ENCODE results near the gene WDR5. TPM values are rescaled to one million over a fixed set of nuclear protein-coding genes. Genes with fewer than 3 reads are reported as not detected.

WDR5 gene
- total and polyA plus RNA-seq, 2 of the 13 experiments (the other 11 are each of a cell fraction or from before 2014, with no cell fraction given), result 34.3 TPM

DNA sequence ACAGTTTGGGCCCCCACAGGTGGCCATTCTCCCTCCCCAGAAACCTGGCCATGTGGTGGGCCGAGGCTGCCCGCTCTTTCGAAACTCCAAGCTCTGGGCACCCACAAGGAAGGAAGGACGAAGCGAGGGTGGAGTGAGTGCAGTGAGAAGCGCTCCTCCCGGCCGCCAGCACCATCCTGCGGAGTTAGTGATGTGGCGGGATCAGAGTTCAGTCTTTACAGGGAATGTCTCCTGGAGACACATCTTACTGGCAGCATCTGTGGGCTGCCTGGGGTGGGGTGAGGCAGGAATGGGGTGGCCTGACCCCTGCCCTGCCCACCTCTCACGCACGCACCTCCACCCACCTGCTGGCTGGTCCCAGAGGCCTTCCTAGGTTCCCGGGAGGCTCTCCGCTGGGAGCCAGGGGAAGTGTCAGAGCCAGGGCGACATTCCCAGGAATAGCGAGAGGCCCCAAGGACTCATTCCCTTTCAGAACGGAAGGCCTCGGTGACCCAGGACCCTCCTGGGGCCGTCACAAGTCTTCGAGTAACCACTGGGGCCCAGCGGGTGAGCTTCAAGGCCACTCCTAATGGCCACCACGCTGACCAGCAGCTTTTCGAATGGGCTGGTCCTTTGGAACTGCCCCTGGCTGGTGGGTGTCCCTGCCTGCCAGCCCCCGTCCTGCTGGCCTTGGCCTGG is 34.0 kb downstream of the WDR5 start (continued):
- TF ChIP-seq, protein P1, sequence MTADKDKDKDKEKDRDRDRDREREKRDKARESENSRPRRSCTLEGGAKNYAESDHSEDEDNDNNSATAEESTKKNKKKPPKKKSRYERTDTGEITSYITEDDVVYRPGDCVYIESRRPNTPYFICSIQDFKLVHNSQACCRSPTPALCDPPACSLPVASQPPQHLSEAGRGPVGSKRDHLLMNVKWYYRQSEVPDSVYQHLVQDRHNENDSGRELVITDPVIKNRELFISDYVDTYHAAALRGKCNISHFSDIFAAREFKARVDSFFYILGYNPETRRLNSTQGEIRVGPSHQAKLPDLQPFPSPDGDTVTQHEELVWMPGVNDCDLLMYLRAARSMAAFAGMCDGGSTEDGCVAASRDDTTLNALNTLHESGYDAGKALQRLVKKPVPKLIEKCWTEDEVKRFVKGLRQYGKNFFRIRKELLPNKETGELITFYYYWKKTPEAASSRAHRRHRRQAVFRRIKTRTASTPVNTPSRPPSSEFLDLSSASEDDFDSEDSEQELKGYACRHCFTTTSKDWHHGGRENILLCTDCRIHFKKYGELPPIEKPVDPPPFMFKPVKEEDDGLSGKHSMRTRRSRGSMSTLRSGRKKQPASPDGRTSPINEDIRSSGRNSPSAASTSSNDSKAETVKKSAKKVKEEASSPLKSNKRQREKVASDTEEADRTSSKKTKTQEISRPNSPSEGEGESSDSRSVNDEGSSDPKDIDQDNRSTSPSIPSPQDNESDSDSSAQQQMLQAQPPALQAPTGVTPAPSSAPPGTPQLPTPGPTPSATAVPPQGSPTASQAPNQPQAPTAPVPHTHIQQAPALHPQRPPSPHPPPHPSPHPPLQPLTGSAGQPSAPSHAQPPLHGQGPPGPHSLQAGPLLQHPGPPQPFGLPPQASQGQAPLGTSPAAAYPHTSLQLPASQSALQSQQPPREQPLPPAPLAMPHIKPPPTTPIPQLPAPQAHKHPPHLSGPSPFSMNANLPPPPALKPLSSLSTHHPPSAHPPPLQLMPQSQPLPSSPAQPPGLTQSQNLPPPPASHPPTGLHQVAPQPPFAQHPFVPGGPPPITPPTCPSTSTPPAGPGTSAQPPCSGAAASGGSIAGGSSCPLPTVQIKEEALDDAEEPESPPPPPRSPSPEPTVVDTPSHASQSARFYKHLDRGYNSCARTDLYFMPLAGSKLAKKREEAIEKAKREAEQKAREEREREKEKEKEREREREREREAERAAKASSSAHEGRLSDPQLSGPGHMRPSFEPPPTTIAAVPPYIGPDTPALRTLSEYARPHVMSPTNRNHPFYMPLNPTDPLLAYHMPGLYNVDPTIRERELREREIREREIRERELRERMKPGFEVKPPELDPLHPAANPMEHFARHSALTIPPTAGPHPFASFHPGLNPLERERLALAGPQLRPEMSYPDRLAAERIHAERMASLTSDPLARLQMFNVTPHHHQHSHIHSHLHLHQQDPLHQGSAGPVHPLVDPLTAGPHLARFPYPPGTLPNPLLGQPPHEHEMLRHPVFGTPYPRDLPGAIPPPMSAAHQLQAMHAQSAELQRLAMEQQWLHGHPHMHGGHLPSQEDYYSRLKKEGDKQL (CRISPR knock-in tag; IDR thresholded peaks at IDR 0.05; ENCODE audit: low read depth), result no peak
- TF ChIP-seq, protein P2, sequence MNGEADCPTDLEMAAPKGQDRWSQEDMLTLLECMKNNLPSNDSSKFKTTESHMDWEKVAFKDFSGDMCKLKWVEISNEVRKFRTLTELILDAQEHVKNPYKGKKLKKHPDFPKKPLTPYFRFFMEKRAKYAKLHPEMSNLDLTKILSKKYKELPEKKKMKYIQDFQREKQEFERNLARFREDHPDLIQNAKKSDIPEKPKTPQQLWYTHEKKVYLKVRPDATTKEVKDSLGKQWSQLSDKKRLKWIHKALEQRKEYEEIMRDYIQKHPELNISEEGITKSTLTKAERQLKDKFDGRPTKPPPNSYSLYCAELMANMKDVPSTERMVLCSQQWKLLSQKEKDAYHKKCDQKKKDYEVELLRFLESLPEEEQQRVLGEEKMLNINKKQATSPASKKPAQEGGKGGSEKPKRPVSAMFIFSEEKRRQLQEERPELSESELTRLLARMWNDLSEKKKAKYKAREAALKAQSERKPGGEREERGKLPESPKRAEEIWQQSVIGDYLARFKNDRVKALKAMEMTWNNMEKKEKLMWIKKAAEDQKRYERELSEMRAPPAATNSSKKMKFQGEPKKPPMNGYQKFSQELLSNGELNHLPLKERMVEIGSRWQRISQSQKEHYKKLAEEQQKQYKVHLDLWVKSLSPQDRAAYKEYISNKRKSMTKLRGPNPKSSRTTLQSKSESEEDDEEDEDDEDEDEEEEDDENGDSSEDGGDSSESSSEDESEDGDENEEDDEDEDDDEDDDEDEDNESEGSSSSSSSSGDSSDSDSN (CRISPR knock-in tag; IDR thresholded peaks at IDR 0.05), result peak; percentile 54; the same call in 1 of the 2 replicates
- TF ChIP-seq KDM2A (CRISPR knock-in tag; IDR thresholded peaks at IDR 0.05; ENCODE audit: borderline replicate concordance, low read depth) (no peak), JUND (CRISPR knock-in tag; IDR thresholded peaks at IDR 0.05) (no peak), ZNF121 (CRISPR knock-in tag; IDR thresholded peaks at IDR 0.05) (no peak), CHD2 (IDR thresholded peaks at IDR 0.05; ENCODE audit: low read depth, low read length) (no peak), ZNF598 (CRISPR knock-in tag; IDR thresholded peaks at IDR 0.05; ENCODE audit: borderline replicate concordance) (peak; percentile 41; the same call in 1 of the 2 replicates), ZNF44 (CRISPR knock-in tag; IDR thresholded peaks at IDR 0.05) (no peak), XBP1 (CRISPR knock-in tag; IDR thresholded peaks at IDR 0.05) (no peak), U2AF1 (optimal IDR thresholded peaks at IDR 0.05; ENCODE audit: low read depth, low read length) (no peak), HDAC6 (IDR thresholded peaks at IDR 0.05; ENCODE audit: low read depth, low read length) (no peak)
- TF ChIP-seq, protein P3, sequence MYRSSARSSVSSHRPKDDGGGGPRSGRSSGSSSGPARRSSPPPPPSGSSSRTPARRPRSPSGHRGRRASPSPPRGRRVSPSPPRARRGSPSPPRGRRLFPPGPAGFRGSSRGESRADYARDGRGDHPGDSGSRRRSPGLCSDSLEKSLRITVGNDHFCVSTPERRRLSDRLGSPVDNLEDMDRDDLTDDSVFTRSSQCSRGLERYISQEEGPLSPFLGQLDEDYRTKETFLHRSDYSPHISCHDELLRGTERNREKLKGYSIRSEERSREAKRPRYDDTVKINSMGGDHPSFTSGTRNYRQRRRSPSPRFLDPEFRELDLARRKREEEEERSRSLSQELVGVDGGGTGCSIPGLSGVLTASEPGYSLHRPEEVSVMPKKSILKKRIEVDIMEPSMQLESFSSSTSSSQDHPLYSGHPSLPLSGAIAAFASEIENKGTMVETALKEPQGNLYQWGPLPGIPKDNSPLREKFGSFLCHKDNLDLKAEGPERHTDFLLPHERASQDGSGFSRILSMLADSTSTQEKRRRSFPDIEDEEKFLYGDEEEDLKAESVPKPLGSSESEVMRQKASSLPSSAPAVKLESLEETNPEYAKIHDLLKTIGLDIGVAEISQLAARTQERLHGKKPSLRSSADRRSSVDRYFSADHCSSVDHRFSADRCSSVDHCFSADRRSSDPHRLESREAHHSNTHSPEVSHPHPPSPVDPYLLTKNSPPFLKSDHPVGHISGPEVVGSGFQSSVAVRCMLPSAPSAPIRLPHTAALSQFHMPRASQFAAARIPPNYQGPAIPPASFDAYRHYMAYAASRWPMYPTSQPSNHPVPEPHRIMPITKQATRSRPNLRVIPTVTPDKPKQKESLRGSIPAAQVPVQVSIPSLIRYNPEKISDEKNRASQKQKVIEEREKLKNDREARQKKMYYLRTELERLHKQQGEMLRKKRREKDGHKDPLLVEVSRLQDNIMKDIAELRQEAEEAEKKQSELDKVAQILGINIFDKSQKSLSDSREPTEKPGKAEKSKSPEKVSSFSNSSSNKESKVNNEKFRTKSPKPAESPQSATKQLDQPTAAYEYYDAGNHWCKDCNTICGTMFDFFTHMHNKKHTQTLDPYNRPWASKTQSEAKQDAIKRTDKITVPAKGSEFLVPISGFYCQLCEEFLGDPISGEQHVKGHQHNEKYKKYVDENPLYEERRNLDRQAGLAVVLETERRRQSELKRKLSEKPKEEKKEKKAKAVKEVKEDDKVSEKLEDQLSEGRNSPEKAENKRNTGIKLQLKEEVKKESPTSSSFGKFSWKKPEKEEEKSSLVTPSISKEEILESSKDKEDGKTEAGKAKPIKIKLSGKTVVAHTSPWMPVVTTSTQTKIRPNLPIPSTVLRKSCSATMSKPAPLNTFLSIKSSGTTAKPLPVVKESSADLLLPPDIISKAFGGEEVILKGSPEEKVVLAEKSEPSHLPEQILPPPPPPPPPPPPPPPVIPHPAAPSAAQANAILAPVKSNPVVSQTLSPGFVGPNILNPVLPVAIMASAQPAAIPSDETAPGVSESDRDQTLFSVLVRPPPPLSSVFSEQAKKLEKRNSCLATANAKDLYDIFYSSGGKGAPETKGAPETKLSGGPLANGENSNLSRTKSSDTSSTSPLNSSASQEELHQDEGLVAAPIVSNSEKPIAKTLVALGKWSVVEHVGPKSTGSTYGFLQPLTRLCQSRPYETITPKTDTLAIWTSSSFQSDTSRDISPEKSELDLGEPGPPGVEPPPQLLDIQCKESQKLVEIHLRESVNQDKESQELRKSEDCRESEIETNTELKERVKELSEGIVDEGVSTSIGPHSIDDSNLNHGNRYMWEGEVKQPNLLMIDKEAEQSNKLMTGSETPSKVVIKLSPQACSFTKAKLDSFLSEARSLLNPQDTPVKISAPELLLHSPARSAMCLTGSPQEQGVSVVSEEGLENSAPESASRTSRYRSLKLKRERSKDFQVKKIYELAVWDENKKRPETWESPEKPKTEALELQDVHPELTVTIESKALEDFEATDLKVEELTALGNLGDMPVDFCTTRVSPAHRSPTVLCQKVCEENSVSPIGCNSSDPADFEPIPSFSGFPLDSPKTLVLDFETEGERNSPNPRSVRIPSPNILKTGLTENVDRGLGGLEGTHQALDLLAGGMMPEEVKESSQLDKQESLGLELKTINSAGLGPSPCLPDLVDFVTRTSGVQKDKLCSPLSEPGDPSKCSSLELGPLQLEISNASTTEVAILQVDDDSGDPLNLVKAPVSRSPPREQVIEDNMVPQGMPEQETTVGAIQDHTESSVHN (CRISPR knock-in tag; IDR thresholded peaks at IDR 0.05), result no peak
